Tibial nerve (tissue), 4 donors: ENCODE data around the gene AMPD3.

Source experiments
- CTCF ChIP-seq, 5 experiments: fragments of 200-600 bp in 3 of 5; fragments of 450-650 bp in 2 of 5; sonication (generic) in 3 of 5; IDR thresholded peaks; one replicate each; pipeline ENCODE4 v1.5.1; 2016 to 2019; ENCODE audit warnings: antibody characterized with exemption in 5 of 5, mild to moderate bottlenecking in 3 of 5, moderate library complexity in 2 of 5
- EP300 ChIP-seq, 2 donors: sonication (generic); formaldehyde crosslinking; IDR thresholded peaks; one replicate each; pipeline ENCODE4 v1.6.1; 2017; ENCODE audit warnings: antibody characterized with exemption in 2 of 2, mild to moderate bottlenecking in 1 of 2
- POLR2A ChIP-seq, 2 donors: fragments of 450-650 bp; IDR thresholded peaks; one replicate each; pipeline ENCODE4 v1.6.1; 2017; ENCODE audit warnings: antibody characterized with exemption in 2 of 2, mild to moderate bottlenecking in 2 of 2, moderate library complexity in 2 of 2

- TF ChIP-seq CTCF (IDR thresholded peaks at IDR 0.05) = no peak
- TF ChIP-seq POLR2A (IDR thresholded peaks at IDR 0.05) = no peak
- TF ChIP-seq EP300 (IDR thresholded peaks at IDR 0.05) = no peak
Observed at GRCh38 chr11:10483174-10483573, 28.1 kb downstream of the AMPD3 start.
